Measurements from ENCODE around the gene CDIP1.

The CDIP1 gene

DNA sequence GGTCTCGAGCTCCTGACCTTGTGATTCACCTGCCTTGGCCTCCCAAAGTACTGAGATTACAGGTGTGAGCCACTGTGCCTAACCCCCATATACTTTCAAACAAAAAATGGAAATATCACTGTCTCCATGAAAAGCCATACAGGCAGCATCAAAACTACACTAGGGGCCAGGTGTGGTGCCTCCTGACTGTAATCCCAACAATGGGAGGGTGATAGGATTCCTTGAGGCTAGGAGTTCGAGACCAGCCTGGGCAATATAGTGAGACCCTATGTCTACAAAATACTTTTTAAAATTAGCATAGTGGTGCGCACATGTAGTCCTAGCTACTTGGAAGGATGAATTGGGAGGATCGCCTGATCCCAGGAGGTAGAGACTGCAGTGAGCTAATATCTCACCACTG lies 46.7 kb downstream of the CDIP1 start:
- Histone ChIP-seq H3F3A (ENCODE audit: insufficient read depth, low read length) (no peaks in the 10 kb centered on the region), H2AFZ (ENCODE audit: low read length) (no peak overlapping the region), H3K9ac (ENCODE audit: low read length) (no peak overlapping the region), H4K20me1 (ENCODE audit: insufficient read depth, low read length) (no peaks in the 10 kb centered on the region), H3K9me3 (ENCODE audit: low read length) (no peaks in the 10 kb centered on the region), H3K9me2 (ENCODE audit: low read depth, low read length) (no peaks in the 10 kb centered on the region), H3K4me1 (ENCODE audit: insufficient read depth, low read length, severe bottlenecking) (no peaks in the 10 kb centered on the region), H3K36me3 (ENCODE audit: insufficient read depth, low read length) (peaks cover 29% of the 10 kb centered on the region), H3K4me3 (ENCODE audit: low read depth, low read length, poor library complexity, severe bottlenecking) (no peak overlapping the region), H3K27me3 (ENCODE audit: insufficient read depth, low read length) (no peaks in the 10 kb centered on the region), H3K79me2 (ENCODE audit: insufficient read depth, low read length) (no peaks in the 10 kb centered on the region), H3K4me2 (ENCODE audit: low read length) (no peak overlapping the region), H3K27ac (ENCODE audit: low read depth, low read length, poor library complexity, severe bottlenecking) (no peak overlapping the region)
- TF ChIP-seq, protein P1, sequence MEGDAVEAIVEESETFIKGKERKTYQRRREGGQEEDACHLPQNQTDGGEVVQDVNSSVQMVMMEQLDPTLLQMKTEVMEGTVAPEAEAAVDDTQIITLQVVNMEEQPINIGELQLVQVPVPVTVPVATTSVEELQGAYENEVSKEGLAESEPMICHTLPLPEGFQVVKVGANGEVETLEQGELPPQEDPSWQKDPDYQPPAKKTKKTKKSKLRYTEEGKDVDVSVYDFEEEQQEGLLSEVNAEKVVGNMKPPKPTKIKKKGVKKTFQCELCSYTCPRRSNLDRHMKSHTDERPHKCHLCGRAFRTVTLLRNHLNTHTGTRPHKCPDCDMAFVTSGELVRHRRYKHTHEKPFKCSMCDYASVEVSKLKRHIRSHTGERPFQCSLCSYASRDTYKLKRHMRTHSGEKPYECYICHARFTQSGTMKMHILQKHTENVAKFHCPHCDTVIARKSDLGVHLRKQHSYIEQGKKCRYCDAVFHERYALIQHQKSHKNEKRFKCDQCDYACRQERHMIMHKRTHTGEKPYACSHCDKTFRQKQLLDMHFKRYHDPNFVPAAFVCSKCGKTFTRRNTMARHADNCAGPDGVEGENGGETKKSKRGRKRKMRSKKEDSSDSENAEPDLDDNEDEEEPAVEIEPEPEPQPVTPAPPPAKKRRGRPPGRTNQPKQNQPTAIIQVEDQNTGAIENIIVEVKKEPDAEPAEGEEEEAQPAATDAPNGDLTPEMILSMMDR (IDR thresholded peaks at IDR 0.05; ENCODE audit: low read length), result no peak
- no peak for TF ChIP-seq EZH2 (IDR thresholded peaks at IDR 0.05; ENCODE audit: borderline replicate concordance, low read length)

DNA sequence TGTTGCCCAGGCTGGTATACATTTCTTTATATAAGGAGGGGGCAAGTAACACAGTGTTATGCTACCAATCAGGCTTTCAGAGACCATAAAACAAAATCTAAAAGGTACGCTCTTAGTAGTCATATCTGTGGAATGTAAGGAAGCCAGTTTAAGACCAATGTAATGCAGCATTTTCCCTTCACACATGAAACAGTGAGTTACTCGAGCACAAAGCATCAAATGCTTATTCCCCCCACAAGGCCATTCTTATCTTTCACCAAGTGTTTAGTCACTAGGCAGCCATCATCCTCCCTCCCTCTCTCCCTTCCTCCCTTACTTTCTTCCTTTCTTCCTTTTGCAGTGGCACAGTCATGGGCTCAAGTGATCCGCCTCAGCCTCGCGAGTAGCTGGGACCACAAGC lies 49.5 kb downstream of the CDIP1 start:
- Histone ChIP-seq H3F3A (ENCODE audit: insufficient read depth, low read length) (no peaks in the 10 kb centered on the region), H3K79me2 (ENCODE audit: insufficient read depth, low read length) (no peaks in the 10 kb centered on the region), H3K4me2 (ENCODE audit: low read length) (no peak overlapping the region), H3K4me1 (ENCODE audit: insufficient read depth, low read length, severe bottlenecking) (no peaks in the 10 kb centered on the region), H3K9me3 (ENCODE audit: low read length) (no peaks in the 10 kb centered on the region), H3K9me2 (ENCODE audit: low read depth, low read length) (no peaks in the 10 kb centered on the region), H3K27ac (ENCODE audit: low read depth, low read length, poor library complexity, severe bottlenecking) (no peak overlapping the region), H3K36me3 (ENCODE audit: insufficient read depth, low read length) (peaks cover 49% of the 10 kb centered on the region), H3K27me3 (ENCODE audit: insufficient read depth, low read length) (no peaks in the 10 kb centered on the region), H4K20me1 (ENCODE audit: insufficient read depth, low read length) (no peaks in the 10 kb centered on the region), H2AFZ (ENCODE audit: low read length) (no peak overlapping the region), H3K9ac (ENCODE audit: low read length) (no peak overlapping the region), H3K4me3 (ENCODE audit: low read depth, low read length, poor library complexity, severe bottlenecking) (no peak overlapping the region)
- TF ChIP-seq, protein P1 (IDR thresholded peaks at IDR 0.05; ENCODE audit: low read length), result no peak
- TF ChIP-seq EZH2 (IDR thresholded peaks at IDR 0.05; ENCODE audit: borderline replicate concordance, low read length), result no peak

- no peak for TF ChIP-seq EZH2 (IDR thresholded peaks at IDR 0.05; ENCODE audit: borderline replicate concordance, low read length)
- TF ChIP-seq, protein P1 (IDR thresholded peaks at IDR 0.05; ENCODE audit: low read length), result no peak
- Histone ChIP-seq H2AFZ (ENCODE audit: low read length) (no peak overlapping the region), H3K4me1 (ENCODE audit: insufficient read depth, low read length, severe bottlenecking) (no peaks in the 10 kb centered on the region), H3F3A (ENCODE audit: insufficient read depth, low read length) (no peaks in the 10 kb centered on the region), H3K9me3 (ENCODE audit: low read length) (no peaks in the 10 kb centered on the region), H3K9ac (ENCODE audit: low read length) (no peak overlapping the region), H3K9me2 (ENCODE audit: low read depth, low read length) (no peaks in the 10 kb centered on the region), H3K4me3 (ENCODE audit: low read depth, low read length, poor library complexity, severe bottlenecking) (no peak overlapping the region), H3K27ac (ENCODE audit: low read depth, low read length, poor library complexity, severe bottlenecking) (no peak overlapping the region), H3K4me2 (ENCODE audit: low read length) (no peak overlapping the region), H3K36me3 (ENCODE audit: insufficient read depth, low read length) (peaks cover 51% of the 10 kb centered on the region), H3K79me2 (ENCODE audit: insufficient read depth, low read length) (no peaks in the 10 kb centered on the region), H4K20me1 (ENCODE audit: insufficient read depth, low read length) (no peaks in the 10 kb centered on the region), H3K27me3 (ENCODE audit: insufficient read depth, low read length) (no peaks in the 10 kb centered on the region)
These were observed 50.0 kb downstream of the CDIP1 start for GRCh38 chr16:4488499-4488967.

All from OCI-LY1 (cell line).